Thoracic aorta (tissue), 2 donors: ENCODE measurements around the gene DDX46. TPM values are rescaled to one million over a fixed set of nuclear protein-coding genes. Genes with fewer than 3 reads are reported as not detected.
"Not testable (repeated sequence)": the region's sequence is repeated elsewhere in the genome, so short reads cannot be mapped to it uniquely, and the experiment has no call there.

Source experiments
- ATAC-seq: fragments of 150-250 bp; one replicate; pipeline ENCODE4 v1.8.0; 2017; ENCODE audit warnings: low read depth; ENCODE audit not compliant: insufficient number of reproducible peaks, low FRiP score
- DNase-seq: peaks from one replicate; pipeline ENCODE4 v3.0.0-alpha.2; 2020; ENCODE audit warnings: low spot score
- H3K27ac ChIP-seq, 2 donors: fragments of 200-600 bp; sonication (generic); 1 replicate in 1 of 2; 2 replicates in 1 of 2; pipeline ENCODE4 v1.5.1; 2016; ENCODE audit warnings: mild to moderate bottlenecking in 2 of 2, moderate library complexity in 2 of 2
- H3K27me3 ChIP-seq: fragments of 200-600 bp; sonication (generic); replicated peaks from 2 replicates; pipeline ENCODE4 v1.6.0; 2016; ENCODE audit warnings: mild to moderate bottlenecking; ENCODE audit not compliant: insufficient read depth
- H3K36me3 ChIP-seq: fragments of 200-600 bp; sonication (generic); one replicate; pipeline ENCODE4 v1.5.1; 2016
- H3K4me1 ChIP-seq, 2 donors: fragments of 200-600 bp; sonication (generic); 1 replicate in 1 of 2; 2 replicates in 1 of 2; pipeline versions ENCODE4 v1.5.1 to v1.6.0; 2016; ENCODE audit warnings: low read depth in 2 of 2, mild to moderate bottlenecking in 1 of 2; ENCODE audit not compliant: control insufficient read depth in 1 of 2
- H3K4me3 ChIP-seq: fragments of 200-600 bp; sonication (generic); 2 replicates; pipeline ENCODE4 v1.5.1; 2016; ENCODE audit warnings: mild to moderate bottlenecking
- H3K9me3 ChIP-seq: fragments of 200-600 bp; sonication (generic); 2 replicates; pipeline ENCODE4 v1.5.1; 2016
- CTCF ChIP-seq: fragments of 200-600 bp; sonication (generic); IDR thresholded peaks from one replicate; pipeline ENCODE4 v1.5.1; 2019; ENCODE audit warnings: antibody characterized with exemption
- total RNA-seq, 2 donors: library from RNA; depleted of rRNA; stranded (reverse); fragments of >200 nt; gene quantifications; one replicate each; pipeline versions ENCODE4 v1.1.0 to v1.2.3, GENCODE V29; 2016

The DDX46 gene
- total RNA-seq, 2 donors from 2014 or later = 27.1 to 59.2 TPM

GRCh38 chr5:134833340-134834032, 74.9 kb downstream of the DDX46 start:
- H3K27me3 ChIP-seq = no peaks in the 10 kb centered on the region
- DNase-seq (no peak), ATAC-seq (peak; percentile 82)
- H3K4me1 ChIP-seq = peaks cover 22 to 49% of the 10 kb centered on the region in 2 donors
- peak overlapping the region; percentile 89 to 94 for H3K27ac ChIP-seq
- H3K36me3 ChIP-seq = no peaks in the 10 kb centered on the region
- H3K9me3 ChIP-seq = no peaks in the 10 kb centered on the region
- no peak for TF ChIP-seq CTCF
- peak overlapping the region; percentile 20 for H3K4me3 ChIP-seq

GRCh38 chr5:134835623-134836022, 77.0 kb downstream of the DDX46 start:
- no peak for TF ChIP-seq CTCF
- ATAC-seq (no peak), DNase-seq (no peak)
- no peaks in the 10 kb centered on the region for H3K27me3 ChIP-seq
- H3K9me3 ChIP-seq = no peaks in the 10 kb centered on the region
- no peak overlapping the region for H3K4me3 ChIP-seq
- peaks cover 22 to 50% of the 10 kb centered on the region in 2 donors for H3K4me1 ChIP-seq
- no peaks in the 10 kb centered on the region for H3K36me3 ChIP-seq
- peak overlapping the region; percentile 89 to 94 for H3K27ac ChIP-seq

- no peak for TF ChIP-seq CTCF
- Histone ChIP-seq H3K4me1 (peaks cover 22 to 50% of the 10 kb centered on the region in 2 donors), H3K36me3 (no peaks in the 10 kb centered on the region), H3K9me3 (no peaks in the 10 kb centered on the region), H3K27ac (no peak overlapping the region), H3K27me3 (no peaks in the 10 kb centered on the region), H3K4me3 (no peak overlapping the region)
- no peak for DNase-seq
- ATAC-seq = no peak
Measured at GRCh38 chr5:134837530-134838181, 79.1 kb downstream of the DDX46 start.

GRCh38 chr5:134838361-134838760, 79.8 kb downstream of the DDX46 start:
- not testable (repeated sequence) for ATAC-seq, H3K27ac ChIP-seq, H3K9me3 ChIP-seq, H3K36me3 ChIP-seq, H3K27me3 ChIP-seq, DNase-seq, H3K4me3 ChIP-seq
- peaks cover 18 to 43% of the 10 kb centered on the region in 2 donors for H3K4me1 ChIP-seq

GRCh38 chr5:134840811-134841210, 82.2 kb downstream of the DDX46 start:
- peak overlapping the region; percentile 16 to 20 for H3K27ac ChIP-seq
- TF ChIP-seq CTCF = no peak
- no peak for ATAC-seq
- H3K4me3 ChIP-seq = no peak overlapping the region
- peaks cover 7 to 20% of the 10 kb centered on the region in 2 donors for H3K4me1 ChIP-seq
- no peaks in the 10 kb centered on the region for H3K36me3 ChIP-seq
- no peaks in the 10 kb centered on the region for H3K9me3 ChIP-seq
- no peak for DNase-seq
- no peaks in the 10 kb centered on the region for H3K27me3 ChIP-seq
